GM23338 (cell line): ENCODE data around the gene ISL2. TPM values are rescaled to one million over a fixed set of nuclear protein-coding genes. Genes with fewer than 3 reads are reported as not detected.

Experiments
- ATAC-seq: fragments of 200-7000 bp; cut with Tn5 transposase; 3 replicates; pipeline ENCODE4 v1.9.1; 2020
- DNase-seq: peaks from one replicate; pipeline ENCODE4 v3.0.0-alpha.2; 2015; ENCODE audit warnings: low spot score
- H2AFZ ChIP-seq: fragments of 200-600 bp; sonication (generic); 2 replicates; pipeline ENCODE4 v1.8.0; 2016; ENCODE audit warnings: antibody characterized with exemption, mild to moderate bottlenecking, moderate library complexity
- H3F3A ChIP-seq: fragments of 200-600 bp; sonication (generic); replicated peaks from 2 replicates; pipeline ENCODE4 v1.8.0; 2017; ENCODE audit warnings: antibody characterized with exemption, mixed run types, low read depth
- H3K27ac ChIP-seq: fragments of 200-600 bp; sonication (generic); 2 replicates; pipeline ENCODE4 v1.6.1; 2016; ENCODE audit warnings: low read depth
- H3K27me3 ChIP-seq: fragments of 200-600 bp; sonication (generic); 2 replicates; pipeline ENCODE4 v1.8.0; 2016; ENCODE audit warnings: mild to moderate bottlenecking, mixed run types, moderate library complexity; ENCODE audit not compliant: insufficient read depth
- H3K36me3 ChIP-seq: fragments of 200-600 bp; sonication (generic); 2 replicates; pipeline ENCODE4 v1.8.0; 2016; ENCODE audit warnings: mild to moderate bottlenecking; ENCODE audit not compliant: insufficient read depth
- H3K4me1 ChIP-seq: fragments of 200-600 bp; sonication (generic); 2 replicates; pipeline ENCODE4 v1.8.0; 2016; ENCODE audit warnings: mild to moderate bottlenecking, moderate library complexity; ENCODE audit not compliant: insufficient read depth
- H3K4me2 ChIP-seq: fragments of 200-600 bp; sonication (generic); 2 replicates; pipeline ENCODE4 v1.7.1; 2017; ENCODE audit warnings: mixed run types
- H3K4me3 ChIP-seq: fragments of 200-600 bp; sonication (generic); 2 replicates; pipeline ENCODE4 v1.6.1; 2016; ENCODE audit warnings: mixed run types
- H3K79me2 ChIP-seq: fragments of 200-600 bp; sonication (generic); replicated peaks from 2 replicates; pipeline ENCODE4 v1.8.0; 2017; ENCODE audit warnings: mild to moderate bottlenecking; ENCODE audit not compliant: insufficient read depth
- H3K9me2 ChIP-seq: fragments of 200-600 bp; sonication (generic); 2 replicates; pipeline ENCODE4 v1.8.0; 2017; ENCODE audit not compliant: insufficient read depth
- H4K20me1 ChIP-seq: fragments of 200-600 bp; sonication (generic); replicated peaks from 2 replicates; pipeline ENCODE4 v1.8.0; 2017; ENCODE audit warnings: mild to moderate bottlenecking; ENCODE audit not compliant: insufficient read depth
- H3K27ac Mint-ChIP-seq: 2 replicates; pipeline ENCODE4 v1.8.0; 2020; ENCODE audit warnings: inconsistent platforms, mild to moderate bottlenecking, moderate library complexity, mixed read lengths
- H3K27me3 Mint-ChIP-seq: 3 replicates; pipeline ENCODE4 v1.8.0; 2022; ENCODE audit warnings: low read depth, mild to moderate bottlenecking, moderate library complexity, mixed read lengths, inconsistent platforms; ENCODE audit not compliant: insufficient read depth, poor library complexity
- H3K36me3 Mint-ChIP-seq: 3 replicates; pipeline ENCODE4 v1.8.0; 2021; ENCODE audit warnings: low read depth, mild to moderate bottlenecking, inconsistent platforms, moderate library complexity, mixed read lengths
- H3K4me1 Mint-ChIP-seq: 3 replicates; pipeline ENCODE4 v1.8.0; 2020; ENCODE audit warnings: mild to moderate bottlenecking, inconsistent platforms, mixed read lengths
- H3K4me3 Mint-ChIP-seq: 3 replicates; pipeline ENCODE4 v1.8.0; 2021; ENCODE audit warnings: moderate library complexity, mild to moderate bottlenecking, inconsistent platforms, mixed read lengths
- H3K9me3 Mint-ChIP-seq: 3 replicates; pipeline ENCODE4 v1.8.0; 2020; ENCODE audit warnings: moderate library complexity, mild to moderate bottlenecking, inconsistent platforms, mixed read lengths
- CREB1 ChIP-seq: fragments of 250-450 bp; sonication (Bioruptor Pico); IDR thresholded peaks from 2 replicates; pipeline ENCODE4 v1.5.0; 2020; ENCODE audit warnings: low read depth, mild to moderate bottlenecking, moderate library complexity
- CTCF ChIP-seq, 2 experiments: fragments of 200-600 bp in 1 of 2; sonication (generic) in 1 of 2; conservative IDR thresholded peaks; 2 replicates each; pipeline versions ENCODE4 v1.5.1 to v1.6.1; 2016 to 2017; ENCODE audit warnings: antibody characterized with exemption in 2 of 2, low read depth in 2 of 2, mild to moderate bottlenecking in 2 of 2, moderate library complexity in 1 of 2
- ETS1 ChIP-seq: IDR thresholded peaks from 2 replicates; pipeline ENCODE4 v1.6.1; 2016; ENCODE audit warnings: antibody characterized with exemption
- EZH2 ChIP-seq: fragments of 200-600 bp; sonication (generic); IDR thresholded peaks from one replicate; pipeline ENCODE4 v1.8.0; 2017; ENCODE audit warnings: antibody characterized with exemption, mild to moderate bottlenecking, low read depth; ENCODE audit not compliant: unreplicated experiment
- EZH2phosphoT487 ChIP-seq: fragments of 200-600 bp; sonication (generic); IDR thresholded peaks from one replicate; pipeline ENCODE4 v1.8.1; 2018; ENCODE audit warnings: antibody characterized with exemption; ENCODE audit not compliant: unreplicated experiment
- JUNB ChIP-seq: IDR thresholded peaks from one replicate; pipeline ENCODE4 v1.6.1; 2016; ENCODE audit warnings: antibody characterized with exemption; ENCODE audit not compliant: unreplicated experiment
- NANOG ChIP-seq: IDR thresholded peaks from 2 replicates; pipeline ENCODE4 v1.6.1; 2016; ENCODE audit warnings: antibody characterized with exemption, borderline replicate concordance
- POLR2AphosphoS5 ChIP-seq: IDR thresholded peaks from 2 replicates; pipeline ENCODE4 v1.6.1; 2016; ENCODE audit warnings: antibody characterized with exemption, low read depth
- REST ChIP-seq: IDR thresholded peaks from one replicate; pipeline ENCODE4 v1.6.1; 2018; ENCODE audit warnings: antibody characterized with exemption; ENCODE audit not compliant: unreplicated experiment
- STAT1 ChIP-seq: IDR thresholded peaks from one replicate; pipeline ENCODE4 v1.6.1; 2016; ENCODE audit warnings: antibody characterized with exemption; ENCODE audit not compliant: unreplicated experiment
- ZNF114 ChIP-seq: fragments of 250-450 bp; sonication (Bioruptor Pico); IDR thresholded peaks from 2 replicates; pipeline ENCODE4 v1.5.0; 2020; ENCODE audit warnings: mild to moderate bottlenecking, moderate library complexity
- ZNF331 ChIP-seq: fragments of 250-450 bp; sonication (Bioruptor Pico); IDR thresholded peaks from 2 replicates; pipeline ENCODE4 v1.5.0; 2020; ENCODE audit warnings: low read depth, mild to moderate bottlenecking, moderate library complexity
- ZNF462 ChIP-seq: fragments of 250-450 bp; sonication (Bioruptor Pico); IDR thresholded peaks from 2 replicates; pipeline ENCODE4 v1.5.0; 2020; ENCODE audit warnings: mild to moderate bottlenecking, moderate library complexity
- polyA plus RNA-seq: library from polyadenylated mRNA; unstranded; fragments of >200 nt; fragmentation: Nextera tagmentation; extraction: Ambion mirVana; gene quantifications from 2 replicates; pipeline ENCODE4 v1.2.1, GENCODE V29; 2016
- total RNA-seq: library from RNA; depleted of rRNA; stranded (reverse); fragments of >200 nt; shearing (Covaris generic); gene quantifications from 2 replicates; pipeline ENCODE4 v1.2.3, GENCODE V29; 2014

ISL2 gene
- total and polyA plus RNA-seq, 2 experiments from 2014 or later: 0.65 to 2.7 TPM

DNA sequence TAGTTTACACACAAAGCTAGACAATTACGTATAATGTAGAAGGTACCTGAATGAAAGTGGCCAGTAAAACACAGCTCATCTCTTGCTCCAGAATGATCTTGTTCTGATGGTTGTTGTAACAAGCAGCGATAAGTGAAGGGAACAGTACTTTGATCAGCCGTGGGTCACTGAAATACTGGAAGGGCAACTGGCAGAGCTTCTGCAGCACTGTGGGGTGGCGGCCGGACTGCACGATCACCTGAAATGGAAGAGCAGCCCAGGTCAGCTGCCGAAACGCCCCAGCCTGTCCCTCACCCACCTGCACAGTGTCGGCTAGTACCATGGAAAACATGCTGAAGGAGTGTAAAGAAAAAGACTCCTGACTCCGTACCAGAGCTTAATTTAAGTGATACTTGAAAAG lies 17.3 kb downstream of the ISL2 start:
- Histone ChIP-seq H3K4me2 (no peak overlapping the region), H3K27me3 (peaks cover 21% of the 10 kb centered on the region), H3K4me1 (no peaks in the 10 kb centered on the region), H3K27ac (no peak overlapping the region), H4K20me1 (0 out of 2 replicates have a peak, but pooled peaks cover 6% of the 10 kb centered on the region), H2AFZ (no peak overlapping the region), H3K79me2 (no peaks in the 10 kb centered on the region), H3K36me3 (no peaks in the 10 kb centered on the region), H3F3A (no peaks in the 10 kb centered on the region), H3K4me3 (no peak overlapping the region), H3K9me2 (peaks cover 7% of the 10 kb centered on the region; the same call in 1 of the 2 replicates)
- no peak for DNase-seq
- Mint-ChIP-seq H3K9me3 (no peaks in the 10 kb centered on the region), H3K27ac (no peak overlapping the region), H3K4me3 (no peak overlapping the region), H3K36me3 (no peaks in the 10 kb centered on the region), H3K4me1 (no peaks in the 10 kb centered on the region), H3K27me3 (peaks cover 8% of the 10 kb centered on the region)
- ATAC-seq: no peak
- TF ChIP-seq EZH2phosphoT487: no peak
- no peak for TF ChIP-seq REST
- no peak for TF ChIP-seq ZNF114 (CRISPR knock-in tag)
- no peak for TF ChIP-seq CTCF (conservative IDR thresholded peaks at IDR 0.05; ENCODE audit: low read depth in 2 of 2)
- TF ChIP-seq STAT1: no peak
- TF ChIP-seq ZNF462 (CRISPR knock-in tag): no peak
- TF ChIP-seq NANOG: no peak
- TF ChIP-seq CREB1 (CRISPR knock-in tag): no peak
- no peak for TF ChIP-seq POLR2AphosphoS5
- TF ChIP-seq ZNF331 (CRISPR knock-in tag): no peak
- TF ChIP-seq JUNB: no peak
- TF ChIP-seq EZH2: no peak
- no peak for TF ChIP-seq ETS1
